Panc1 (cell line): ENCODE results near the gene TBC1D2B. TPM values are rescaled to one million over a fixed set of nuclear protein-coding genes. Genes with fewer than 3 reads are reported as not detected.

ENCODE experiments used
- ATAC-seq: fragments of 200-7000 bp; cut with Tn5 transposase; 2 replicates; pipeline ENCODE4 v1.9.1; 2020; ENCODE audit warnings: mild to moderate bottlenecking, moderate library complexity
- BruUV-seq: library from RNA; stranded (reverse); fragments of 400-500 nt; replicated peaks from 2 replicates; lab custom pipeline; 2021; lab: Mats Ljungman, UMichigan
- CTCF ChIA-PET: fragments of 300-600 bp; sonication (Branson Sonifier 250); formaldehyde crosslinking; loops from one replicate; lab custom pipeline; 2022; ENCODE audit warnings: antibody characterized with exemption; lab: Charles Lee
- POLR2A ChIA-PET: fragments of 300-600 bp; sonication (Branson Sonifier 250); formaldehyde crosslinking; loops from one replicate; lab custom pipeline; 2022; ENCODE audit warnings: antibody characterized with exemption; lab: Charles Lee
- DNase-seq: peaks from one replicate; pipeline ENCODE4 v3.0.0-alpha.2; 2010; ENCODE audit warnings: low read depth, low spot score
- H3K27ac ChIP-seq: 2 replicates; pipeline ENCODE4 v1.5.1; 2011; ENCODE audit warnings: mild to moderate bottlenecking, low read length, inconsistent platforms
- H3K27me3 ChIP-seq: fragments of 200-500 bp; sonication (Bioruptor generic); 2 replicates; pipeline ENCODE4 v1.6.0; 2014; ENCODE audit warnings: low read length, inconsistent platforms; ENCODE audit not compliant: control insufficient read depth, insufficient read depth
- H3K36me3 ChIP-seq: fragments of 200-500 bp; sonication (Bioruptor generic); 2 replicates; pipeline ENCODE4 v1.5.1; 2014; ENCODE audit warnings: inconsistent platforms, mild to moderate bottlenecking, low read length, moderate library complexity; ENCODE audit not compliant: control insufficient read depth, insufficient read depth
- H3K4me1 ChIP-seq: 2 replicates; pipeline ENCODE4 v1.5.1; 2011; ENCODE audit warnings: inconsistent platforms, mild to moderate bottlenecking, low read length, moderate library complexity; ENCODE audit not compliant: control insufficient read depth, insufficient read depth
- H3K4me3 ChIP-seq, 2 experiments: 2 replicates each; pipeline ENCODE4 v1.5.1; 2011 to 2012; ENCODE audit warnings: low read depth in 2 of 2, low read length in 2 of 2, mild to moderate bottlenecking in 2 of 2, inconsistent platforms in 1 of 2, moderate library complexity in 1 of 2
- H3K9me3 ChIP-seq: fragments of 200-500 bp; sonication (Bioruptor generic); 2 replicates; pipeline ENCODE4 v1.5.1; 2014; ENCODE audit warnings: low read depth, mild to moderate bottlenecking, inconsistent platforms, low read length, moderate library complexity; ENCODE audit not compliant: control insufficient read depth, insufficient read depth
- CTCF ChIP-seq: fragments of 450-650 bp; IDR thresholded peaks from 2 replicates; pipeline ENCODE4 v1.5.1; 2017; ENCODE audit warnings: mild to moderate bottlenecking
- POLR2AphosphoS5 ChIP-seq: IDR thresholded peaks from 2 replicates; pipeline ENCODE4 v1.6.1; 2012; ENCODE audit warnings: mild to moderate bottlenecking, low read depth, low read length, moderate library complexity
- REST ChIP-seq, 2 experiments: IDR thresholded peaks; 2 replicates each; pipeline ENCODE4 v1.6.1; 2011 to 2012; ENCODE audit warnings: low read depth in 2 of 2, control low read depth in 1 of 2, low read length in 1 of 2, mild to moderate bottlenecking in 1 of 2, moderate library complexity in 1 of 2; ENCODE audit not compliant: insufficient read depth in 1 of 2
- SIN3A ChIP-seq: IDR thresholded peaks from 2 replicates; pipeline ENCODE4 v1.6.1; 2012; ENCODE audit warnings: low read depth, mild to moderate bottlenecking, low read length, moderate library complexity, borderline replicate concordance; ENCODE audit not compliant: insufficient read depth
- TCF7L2 ChIP-seq: IDR thresholded peaks from 2 replicates; pipeline ENCODE4 v1.6.1; 2011; ENCODE audit warnings: mild to moderate bottlenecking, low read depth, low read length, inconsistent platforms
- in situ Hi-C: cut with HindIII; loops from 2 replicates; pipeline ENCODE4 v1.10.0; 2016; ENCODE audit warnings: low sequenced_read_pairs, low pct_unique_long_range_greater_than_20kb
- intact Hi-C: fragments of 100-400 bp; cut with micrococcal nuclease; formaldehyde crosslinking; loops from one replicate; pipeline ENCODE4 v1.10.0; 2022; ENCODE audit not compliant: unreplicated experiment
- total RNA-seq: library from RNA; stranded (reverse); gene quantifications from one replicate; pipeline ENCODE4 v1.2.1, GENCODE V29; 2021; ENCODE audit not compliant: unreplicated experiment

TBC1D2B gene
- total RNA-seq, 1 experiment from 2014 or later, result 59.3 TPM

- TF ChIP-seq CTCF, result no peak
Measured at GRCh38 chr15:78082106-78082742, 4.7 kb upstream of the TBC1D2B start (continued).

GRCh38 chr15:78080088-78080460 lies 2.6 kb upstream of the TBC1D2B start:
- CTCF ChIA-PET, result no interaction called here

More at GRCh38 chr15:78080088-78080460, 2.6 kb upstream of the TBC1D2B start:
- BruUV-seq, result no TSS peak
- in situ Hi-C loops, result no loop called here
- no peak for ATAC-seq
- peaks cover 8% of the 10 kb centered on the region; the same call in 1 of the 2 replicates for H3K4me1 ChIP-seq
- DNase-seq, result no peak
- no peak overlapping the region for H3K4me3 ChIP-seq
- intact Hi-C loops, result no loop called here
- H3K36me3 ChIP-seq, result no peaks in the 10 kb centered on the region
- H3K27me3 ChIP-seq, result no peaks in the 10 kb centered on the region
- TF ChIP-seq REST (IDR thresholded peaks at IDR 0.05; ENCODE audit: insufficient read depth in 1 of 2, low read depth in 2 of 2, low read length in 1 of 2) (no peak), POLR2AphosphoS5 (no peak), TCF7L2 (no peak), CTCF (no peak), SIN3A (no peak)
- H3K9me3 ChIP-seq, result no peaks in the 10 kb centered on the region
- POLR2A ChIA-PET, result no interaction called here
- no peak overlapping the region for H3K27ac ChIP-seq
